ENCODE data around the gene SYCP2L. TPM values are rescaled to one million over a fixed set of nuclear protein-coding genes. Genes with fewer than 3 reads are reported as not detected.

The SYCP2L gene
- polyA plus RNA-seq, 1 donor = 2.3 TPM

DNA sequence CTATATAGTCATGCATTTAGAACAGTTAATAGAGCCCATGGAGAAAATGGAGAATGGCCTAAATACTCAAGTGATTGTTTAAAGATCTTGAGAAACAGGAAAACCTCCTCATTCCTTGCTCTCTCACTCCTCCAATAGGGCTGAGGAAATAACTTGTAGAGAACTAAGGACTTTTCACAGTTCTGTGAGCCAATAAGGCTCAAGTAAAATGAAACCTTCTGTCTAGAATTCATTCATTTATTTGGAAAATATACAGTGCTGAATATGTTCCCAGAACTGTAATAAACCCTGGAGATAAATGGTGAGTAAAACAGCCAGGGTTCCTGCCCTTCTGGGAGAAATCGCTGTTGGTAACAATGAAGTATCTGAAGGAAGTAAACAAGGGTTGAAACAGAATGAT, 122.0 kb downstream of the SYCP2L start:
- no peak for DNase-seq

DNA sequence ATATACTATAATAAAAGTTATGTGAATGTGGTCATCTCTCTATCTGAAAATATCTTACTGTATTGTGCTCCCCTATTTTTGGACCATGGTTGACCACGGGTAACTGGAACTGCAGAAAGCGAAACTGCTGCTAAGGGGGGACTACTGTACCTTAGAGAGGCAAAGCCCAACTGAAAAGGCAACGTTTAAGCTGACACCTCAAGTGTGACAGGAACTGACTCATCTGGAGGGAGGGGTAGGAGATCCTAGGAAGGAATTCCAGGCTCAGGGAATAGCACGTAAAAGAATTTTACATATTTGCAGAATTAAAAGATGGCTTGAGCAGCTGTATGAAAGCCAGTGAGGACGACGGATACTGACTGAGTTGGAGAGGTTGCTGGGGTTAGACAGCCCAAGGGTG, 122.5 kb downstream of the SYCP2L start:
- DNase-seq = no peak

DNA sequence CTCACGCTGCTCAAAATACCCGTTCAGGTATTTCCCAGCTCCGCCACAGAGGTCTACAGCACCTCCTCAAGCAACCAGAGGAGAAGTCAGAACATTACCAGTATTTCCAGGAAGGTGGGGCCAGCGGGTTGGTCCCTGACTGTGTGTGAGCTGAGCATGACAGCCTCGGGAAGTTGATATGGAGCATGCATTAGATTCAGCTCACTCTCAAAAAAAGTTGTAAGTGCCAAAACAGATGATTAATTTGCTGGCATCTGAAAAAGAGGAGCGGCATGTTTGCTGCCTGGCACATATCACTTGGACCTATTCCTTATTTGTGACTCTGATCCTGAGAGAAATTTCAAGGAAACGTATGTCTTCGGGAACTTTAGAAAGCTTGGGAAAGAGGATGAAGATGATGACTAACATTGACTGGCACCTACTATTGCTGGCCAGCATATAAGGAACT, 125.0 kb downstream of the SYCP2L start:
- no peak for DNase-seq

DNA sequence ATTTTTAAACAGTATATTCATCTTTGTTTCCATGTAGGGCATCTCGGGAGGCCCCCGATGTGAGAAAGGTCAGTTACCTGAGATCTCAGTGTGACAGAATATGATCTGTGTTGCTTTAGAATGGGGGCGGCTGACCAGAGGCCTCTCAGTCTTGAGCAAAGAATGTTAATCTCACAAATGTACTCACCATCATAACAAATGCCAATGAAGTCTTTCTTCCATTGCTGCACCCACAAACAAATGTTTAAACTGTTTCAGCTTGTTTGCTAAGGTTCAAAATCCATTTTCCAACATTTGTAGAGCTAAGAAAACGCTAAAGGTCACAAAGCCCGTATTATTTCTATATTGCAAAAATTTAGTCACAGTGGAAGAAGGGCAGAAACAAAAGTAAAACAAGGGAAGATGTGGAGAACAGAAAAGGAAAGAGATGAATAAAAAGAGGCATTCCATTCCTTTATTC, 125.5 kb downstream of the SYCP2L start:
- no peak for DNase-seq

DNA sequence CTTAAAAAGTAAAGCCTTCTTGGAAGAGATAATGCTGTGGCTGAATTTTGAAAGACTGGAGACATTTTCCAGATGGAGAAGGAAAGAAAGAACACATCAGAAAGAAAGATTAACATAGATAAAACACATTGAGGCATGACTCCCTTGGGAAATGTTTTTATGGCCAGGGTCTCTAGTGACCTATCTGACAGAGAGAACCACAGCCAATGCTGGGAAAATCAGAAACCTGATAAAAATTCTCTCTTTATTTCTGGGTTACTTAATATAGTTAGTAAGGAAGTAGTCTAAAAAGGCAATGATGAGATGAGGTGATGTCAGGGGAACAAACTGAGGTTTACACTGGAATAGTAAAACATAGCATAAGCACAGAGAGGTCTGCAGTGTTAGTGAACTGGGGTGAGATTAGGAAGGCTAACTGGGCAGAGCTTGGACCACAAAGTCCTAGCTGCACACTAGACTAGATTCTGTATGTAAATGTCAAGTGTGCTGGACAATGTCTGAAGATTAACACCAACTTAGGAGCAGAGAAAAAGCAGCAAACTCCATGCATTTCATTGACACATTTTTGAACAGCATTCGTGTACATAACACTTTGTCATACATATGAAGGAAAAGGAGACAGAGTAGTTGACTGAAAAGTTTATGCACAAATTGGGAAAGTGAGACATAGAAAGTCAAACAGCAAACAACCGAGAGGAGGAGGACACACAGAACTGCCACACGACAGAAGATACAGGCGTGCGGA, 126.3 kb downstream of the SYCP2L start:
- no peak for DNase-seq

DNA sequence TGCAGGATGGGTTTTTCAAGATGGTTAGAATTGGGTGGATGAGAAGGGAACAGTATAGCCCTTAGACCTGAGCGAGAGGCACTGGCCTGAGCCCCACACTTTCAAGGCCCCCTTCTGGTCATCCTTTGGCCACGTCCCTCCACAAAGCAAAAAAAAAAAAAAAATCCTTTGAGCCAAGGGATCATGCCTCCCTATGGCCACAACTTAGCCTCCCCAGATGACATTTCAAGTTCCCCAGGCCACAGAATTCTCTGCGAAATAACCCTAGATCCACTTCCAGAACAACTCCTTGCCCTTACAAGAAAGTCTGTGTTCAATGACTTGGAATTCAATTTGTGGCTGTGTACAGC, 126.8 kb downstream of the SYCP2L start:
- DNase-seq = no peak

DNA sequence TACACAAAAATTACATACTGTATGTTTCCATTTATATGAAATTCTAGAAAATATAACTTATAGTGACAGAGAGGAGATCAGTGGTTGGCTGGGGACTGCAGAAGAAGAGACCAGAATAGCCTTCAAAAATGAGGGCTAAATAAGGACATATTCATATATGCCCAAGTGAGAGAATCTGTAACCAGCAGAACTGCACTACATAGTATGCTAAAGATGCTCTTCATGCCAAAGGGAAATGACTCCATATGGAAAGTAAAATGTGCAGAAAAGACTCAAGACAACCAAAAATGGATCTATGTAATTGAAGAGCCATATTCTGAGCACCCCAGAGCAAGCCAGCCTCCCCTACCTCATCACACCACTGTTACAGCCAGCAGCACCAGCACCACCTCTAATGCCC, 128.2 kb downstream of the SYCP2L start:
- no peak for DNase-seq

DNA sequence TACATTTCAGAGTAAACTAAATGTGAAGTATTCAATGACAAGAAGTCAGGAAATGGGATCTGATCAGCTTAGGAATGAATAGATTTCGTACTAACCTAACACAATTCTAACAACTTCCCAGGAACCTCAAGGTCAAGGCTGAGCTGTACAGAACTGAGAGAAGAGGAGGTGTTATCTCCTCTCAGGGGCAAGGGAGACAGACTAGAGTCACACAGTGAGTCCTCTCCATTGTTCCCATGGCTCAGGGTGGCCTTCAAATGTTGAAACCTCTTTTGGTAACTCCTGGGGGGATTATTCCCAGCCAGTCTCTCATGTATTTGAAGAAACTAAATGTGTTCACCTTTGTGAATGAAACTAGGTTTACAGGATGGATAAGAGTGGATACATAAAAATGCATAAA, 129.6 kb downstream of the SYCP2L start:
- no peak for DNase-seq

DNA sequence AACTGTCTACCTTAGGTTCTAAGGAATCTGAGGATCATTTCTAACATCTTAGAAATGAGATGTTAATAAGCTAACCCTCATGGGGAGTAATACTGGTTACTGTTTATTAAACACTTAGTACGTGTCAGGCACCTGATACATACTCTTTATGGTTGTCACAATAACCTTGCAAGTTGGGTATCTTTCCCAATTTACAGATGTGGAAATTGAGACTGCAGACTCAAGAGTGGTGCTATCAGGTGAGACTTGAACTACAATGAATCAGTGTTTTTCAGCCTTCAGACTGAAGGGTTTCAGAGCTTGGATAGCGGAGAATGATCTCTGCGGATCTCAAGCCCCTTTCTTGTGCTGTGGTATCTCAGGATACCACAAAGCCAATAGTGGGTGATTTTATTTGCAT, 130.2 kb downstream of the SYCP2L start:
- no peak for DNase-seq

DNA sequence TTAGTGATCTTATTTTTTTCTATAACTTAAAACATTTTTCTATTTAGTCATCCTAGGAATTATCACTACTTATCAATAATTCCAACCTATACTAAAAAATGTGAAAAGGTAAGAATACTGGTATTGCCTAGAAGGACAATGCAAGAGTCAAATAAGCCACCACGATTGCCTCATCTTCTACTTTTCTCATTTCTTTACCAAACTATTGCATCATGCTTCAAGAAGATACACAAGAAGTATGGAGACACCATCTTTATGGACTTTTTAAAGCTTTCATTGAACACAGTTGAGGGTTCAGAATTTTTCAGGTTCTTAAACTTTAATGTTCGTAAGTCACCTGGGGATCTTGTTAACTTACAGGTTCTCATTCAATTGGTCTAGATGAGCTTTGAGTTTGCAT, 131.4 kb downstream of the SYCP2L start:
- no peak for DNase-seq

DNA sequence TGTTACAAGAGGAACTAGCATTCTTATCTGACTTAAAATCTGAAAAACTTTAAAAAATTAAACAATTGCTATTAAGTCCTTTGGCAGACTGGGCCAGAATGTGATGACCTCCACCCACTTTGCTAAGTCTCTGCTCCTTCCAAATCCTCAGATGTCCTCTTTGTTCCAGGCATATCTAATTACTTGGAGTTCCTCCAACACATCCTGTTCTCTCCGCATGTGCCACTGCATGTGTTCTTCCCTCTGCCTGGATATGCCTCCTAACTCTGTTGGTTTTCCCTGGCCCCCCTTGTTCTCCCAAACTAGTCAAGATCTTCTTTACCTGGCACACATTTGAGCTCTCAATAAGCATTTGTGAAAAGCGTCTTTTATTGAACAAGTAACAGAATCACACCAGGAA, 134.2 kb downstream of the SYCP2L start:
- DNase-seq = no peak

DNA sequence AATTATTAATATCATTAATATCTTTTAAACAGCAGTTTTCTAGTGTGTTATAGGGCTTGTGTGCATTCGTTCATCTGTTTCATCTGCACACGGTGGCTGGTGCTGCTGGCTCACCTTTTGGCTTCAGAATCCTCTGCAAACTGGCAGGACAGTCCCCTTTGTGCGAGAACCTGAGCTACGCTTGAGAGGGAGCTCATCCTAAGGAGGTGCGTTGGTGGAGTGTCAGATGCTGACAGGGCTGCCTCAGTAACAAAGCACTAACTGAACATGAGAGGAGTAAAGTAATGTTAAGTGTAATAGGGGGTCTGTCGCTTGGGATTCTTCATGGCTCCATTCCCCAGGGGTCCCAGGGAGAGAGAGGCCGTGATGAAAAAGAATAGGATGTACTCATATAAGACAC, 134.9 kb downstream of the SYCP2L start:
- DNase-seq = no peak

DNA sequence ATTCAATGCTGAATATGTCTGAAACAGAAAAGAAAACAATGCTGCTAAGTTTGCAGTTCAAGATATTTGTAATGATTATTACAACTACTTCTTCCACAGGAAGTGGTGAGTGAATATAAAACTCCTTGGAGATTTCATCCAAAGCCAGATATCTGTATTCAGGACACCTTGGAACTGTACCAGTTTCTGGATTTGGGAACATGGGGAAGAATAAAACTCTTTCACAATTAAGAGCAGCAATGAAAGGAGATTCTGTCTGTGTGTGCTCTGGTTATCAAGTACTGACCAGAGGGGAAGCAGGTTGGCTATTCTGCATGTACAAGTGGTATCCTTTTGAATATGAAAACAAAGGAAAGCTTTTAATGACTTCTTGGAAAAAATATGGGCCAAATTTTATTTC, 136.2 kb downstream of the SYCP2L start:
- no peak for DNase-seq

Other genes with a start within 250 kb of the SYCP2L start
- gene C6orf52, start 192.4 kb upstream of the SYCP2L start, polyA plus RNA-seq (ENCODE audit: insufficient read length) = 1.5 TPM
- 15.0 TPM for gene PAK1IP1, start 192.1 kb upstream of the SYCP2L start, polyA plus RNA-seq (ENCODE audit: insufficient read length)
- gene TMEM14C, start 164.0 kb upstream of the SYCP2L start, polyA plus RNA-seq (ENCODE audit: insufficient read length) = 91.3 TPM
- 65.9 TPM for gene TMEM14B, start 139.2 kb upstream of the SYCP2L start, polyA plus RNA-seq (ENCODE audit: insufficient read length)
- 0.84 TPM for gene MAK, start 48.5 kb upstream of the SYCP2L start, polyA plus RNA-seq (ENCODE audit: insufficient read length)
- not detected for gene GCM2, start 5.0 kb upstream of the SYCP2L start, polyA plus RNA-seq (ENCODE audit: insufficient read length)
- 2.1 TPM for gene ELOVL2, start 157.3 kb downstream of the SYCP2L start, polyA plus RNA-seq (ENCODE audit: insufficient read length)
- 9.1 TPM for gene SMIM13, start 206.8 kb downstream of the SYCP2L start, polyA plus RNA-seq (ENCODE audit: insufficient read length)
- gene ERVFRD-1, start 224.7 kb downstream of the SYCP2L start, polyA plus RNA-seq (ENCODE audit: insufficient read length) = 0.08 TPM